ENCODE measurements around the gene TJP3. TPM values are rescaled to one million over a fixed set of nuclear protein-coding genes. Genes with fewer than 3 reads are reported as not detected.
"Not testable (repeated sequence)": the region's sequence is repeated elsewhere in the genome, so short reads cannot be mapped to it uniquely, and the experiment has no call there.

The TJP3 gene
- total and polyA plus RNA-seq, 10 of the 15 experiments (the other 5 are each of a cell fraction or from before 2014, with no cell fraction given): 0.04 to 1.2 (median 0.29) TPM; not detected in 6

DNA sequence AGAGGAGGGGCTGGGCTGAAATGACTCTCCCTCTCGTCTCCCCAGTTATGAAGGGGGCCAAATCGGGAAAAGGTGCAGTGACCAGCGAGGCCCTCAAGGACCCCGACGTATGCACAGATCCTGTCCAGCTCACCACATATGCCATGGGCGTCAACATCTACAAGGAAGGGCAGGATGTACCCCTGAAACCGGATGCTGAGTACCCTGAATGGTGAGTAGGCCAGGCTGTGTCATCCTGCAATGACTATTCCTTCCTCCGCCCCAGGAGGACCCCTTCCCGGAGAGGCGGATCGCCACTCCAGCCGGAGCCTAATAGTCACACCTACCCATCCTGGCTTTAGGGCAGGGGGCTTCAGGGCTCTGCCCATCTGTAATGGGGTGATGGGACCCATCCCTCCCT is 56.9 kb downstream of the TJP3 start:
- ChIA-PET RAD21 (ENCODE audit: unreplicated experiment) (no interaction called here), POLR2A (no interaction called here), CTCF (no interaction called here), SMC1A (ENCODE audit: uncharacterized antibody, unreplicated experiment) (no interaction called here)
- Histone ChIP-seq H3K27me3 (replicated peaks in 1 of 2; ENCODE audit: control insufficient read depth in 2 of 2, insufficient read depth in 2 of 2, low read length in 1 of 2) (no peaks in the 10 kb centered on the region), H3K9me3 (replicated peaks; ENCODE audit: control insufficient read depth, insufficient read depth, low read length) (no peaks in the 10 kb centered on the region), H3K27ac (ENCODE audit: control insufficient read depth, insufficient read depth) (no peak overlapping the region), H3K4me2 (ENCODE audit: control insufficient read depth, insufficient read depth) (no peak overlapping the region), H3K4me1 (ENCODE audit: control insufficient read depth, insufficient read depth, low read length) (peaks cover 4% of the 10 kb centered on the region; the same call in 1 of the 2 replicates), H3K79me2 (ENCODE audit: control insufficient read depth, insufficient read depth, low read length) (peaks cover 17% of the 10 kb centered on the region), H2AFZ (ENCODE audit: control insufficient read depth, low read depth, low read length) (no peak overlapping the region), H4K20me1 (ENCODE audit: control insufficient read depth, insufficient read depth) (no peaks in the 10 kb centered on the region), H3K9ac (ENCODE audit: control insufficient read depth, insufficient read depth, low read length) (no peak overlapping the region), H3K4me3 (no peak overlapping the region), H3K36me3 (ENCODE audit: control insufficient read depth in 2 of 2, insufficient read depth in 2 of 2, low read length in 1 of 2) (peaks cover 0 to 18% of the 10 kb centered on the region in 2 experiments; a peak in 2 of 4 replicates)
- DNase-seq (ENCODE audit: low read depth, low spot score): no peak
- no TSS peak for BruUV-seq (replicated peaks)
- intact Hi-C loops (cut with micrococcal nuclease; ENCODE audit: unreplicated experiment): no loop called here
- in situ Hi-C loops (cut with MboI): no loop called here
- 89% methylated on average over 12 of the region's 12 CpGs for WGBS (ENCODE audit: insufficient coverage, insufficient replicate concordance, low lambda C conversion rate, missing lambda C conversion rate)
- no peak for ATAC-seq
- TF ChIP-seq NFXL1 (IDR thresholded peaks at IDR 0.05; ENCODE audit: borderline replicate concordance): no peak
- no peak for TF ChIP-seq PAX8 (IDR thresholded peaks at IDR 0.05)
- TF ChIP-seq CBX3 (IDR thresholded peaks at IDR 0.05; ENCODE audit: borderline replicate concordance, low read depth): no peak
- TF ChIP-seq ZNF274 (IDR thresholded peaks at IDR 0.05; ENCODE audit: insufficient read depth, insufficient read length): no peak
- no peak for TF ChIP-seq LARP7 (IDR thresholded peaks at IDR 0.05)
- TF ChIP-seq, protein P1, sequence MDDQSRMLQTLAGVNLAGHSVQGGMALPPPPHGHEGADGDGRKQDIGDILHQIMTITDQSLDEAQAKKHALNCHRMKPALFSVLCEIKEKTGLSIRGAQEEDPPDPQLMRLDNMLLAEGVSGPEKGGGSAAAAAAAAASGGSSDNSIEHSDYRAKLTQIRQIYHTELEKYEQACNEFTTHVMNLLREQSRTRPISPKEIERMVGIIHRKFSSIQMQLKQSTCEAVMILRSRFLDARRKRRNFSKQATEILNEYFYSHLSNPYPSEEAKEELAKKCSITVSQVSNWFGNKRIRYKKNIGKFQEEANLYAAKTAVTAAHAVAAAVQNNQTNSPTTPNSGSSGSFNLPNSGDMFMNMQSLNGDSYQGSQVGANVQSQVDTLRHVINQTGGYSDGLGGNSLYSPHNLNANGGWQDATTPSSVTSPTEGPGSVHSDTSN (IDR thresholded peaks at IDR 0.05; ENCODE audit: insufficient replicate concordance, low read depth, low read length): no peak
- TF ChIP-seq, protein P2, sequence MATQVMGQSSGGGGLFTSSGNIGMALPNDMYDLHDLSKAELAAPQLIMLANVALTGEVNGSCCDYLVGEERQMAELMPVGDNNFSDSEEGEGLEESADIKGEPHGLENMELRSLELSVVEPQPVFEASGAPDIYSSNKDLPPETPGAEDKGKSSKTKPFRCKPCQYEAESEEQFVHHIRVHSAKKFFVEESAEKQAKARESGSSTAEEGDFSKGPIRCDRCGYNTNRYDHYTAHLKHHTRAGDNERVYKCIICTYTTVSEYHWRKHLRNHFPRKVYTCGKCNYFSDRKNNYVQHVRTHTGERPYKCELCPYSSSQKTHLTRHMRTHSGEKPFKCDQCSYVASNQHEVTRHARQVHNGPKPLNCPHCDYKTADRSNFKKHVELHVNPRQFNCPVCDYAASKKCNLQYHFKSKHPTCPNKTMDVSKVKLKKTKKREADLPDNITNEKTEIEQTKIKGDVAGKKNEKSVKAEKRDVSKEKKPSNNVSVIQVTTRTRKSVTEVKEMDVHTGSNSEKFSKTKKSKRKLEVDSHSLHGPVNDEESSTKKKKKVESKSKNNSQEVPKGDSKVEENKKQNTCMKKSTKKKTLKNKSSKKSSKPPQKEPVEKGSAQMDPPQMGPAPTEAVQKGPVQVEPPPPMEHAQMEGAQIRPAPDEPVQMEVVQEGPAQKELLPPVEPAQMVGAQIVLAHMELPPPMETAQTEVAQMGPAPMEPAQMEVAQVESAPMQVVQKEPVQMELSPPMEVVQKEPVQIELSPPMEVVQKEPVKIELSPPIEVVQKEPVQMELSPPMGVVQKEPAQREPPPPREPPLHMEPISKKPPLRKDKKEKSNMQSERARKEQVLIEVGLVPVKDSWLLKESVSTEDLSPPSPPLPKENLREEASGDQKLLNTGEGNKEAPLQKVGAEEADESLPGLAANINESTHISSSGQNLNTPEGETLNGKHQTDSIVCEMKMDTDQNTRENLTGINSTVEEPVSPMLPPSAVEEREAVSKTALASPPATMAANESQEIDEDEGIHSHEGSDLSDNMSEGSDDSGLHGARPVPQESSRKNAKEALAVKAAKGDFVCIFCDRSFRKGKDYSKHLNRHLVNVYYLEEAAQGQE (IDR thresholded peaks at IDR 0.05; ENCODE audit: low read depth, low read length): no peak
- no peak for TF ChIP-seq ZNF217 (IDR thresholded peaks at IDR 0.05)
- TF ChIP-seq TCF12 (IDR thresholded peaks at IDR 0.05; ENCODE audit: low read depth, low read length): no peak
- TF ChIP-seq TCF7 (IDR thresholded peaks at IDR 0.05; ENCODE audit: borderline replicate concordance): no peak
- TF ChIP-seq ESRRA (IDR thresholded peaks at IDR 0.05; ENCODE audit: low read length): no peak
- no peak for TF ChIP-seq EP300 (IDR thresholded peaks at IDR 0.05; ENCODE audit: borderline replicate concordance in 1 of 2, control insufficient read depth in 1 of 2, low read depth in 2 of 2, low read length in 2 of 2)
- no peak for FAIRE-seq

DNA sequence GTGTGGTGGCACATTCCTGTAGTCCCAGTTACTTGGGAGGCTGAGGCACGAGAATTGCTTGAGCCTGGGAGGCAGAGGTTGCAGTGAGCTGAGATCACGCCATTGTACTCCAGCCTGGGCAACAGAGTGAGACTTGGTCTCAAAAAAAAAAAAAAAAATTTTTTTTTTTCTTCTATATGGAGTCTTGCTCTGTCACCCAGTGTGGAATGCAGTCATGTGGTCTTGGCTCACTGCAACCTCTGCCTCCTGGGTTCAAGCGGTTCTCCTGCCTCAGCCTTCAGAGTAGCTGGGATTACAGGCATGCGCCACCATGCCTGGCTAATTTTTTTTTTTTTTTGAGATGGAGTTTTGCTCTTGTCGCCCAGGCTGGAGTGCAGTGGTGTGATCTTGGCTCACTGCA is 57.6 kb downstream of the TJP3 start:
- H4K20me1 ChIP-seq (ENCODE audit: control insufficient read depth, insufficient read depth); DNase-seq (ENCODE audit: low read depth, low spot score); H3K4me2 ChIP-seq (ENCODE audit: control insufficient read depth, insufficient read depth); BruUV-seq (replicated peaks); H3K9me3 ChIP-seq (replicated peaks; ENCODE audit: control insufficient read depth, insufficient read depth, low read length); H2AFZ ChIP-seq (ENCODE audit: control insufficient read depth, low read depth, low read length); ATAC-seq; FAIRE-seq; H3K4me3 ChIP-seq; H3K4me1 ChIP-seq (ENCODE audit: control insufficient read depth, insufficient read depth, low read length); H3K27ac ChIP-seq (ENCODE audit: control insufficient read depth, insufficient read depth); SMC1A ChIA-PET (ENCODE audit: uncharacterized antibody, unreplicated experiment); CTCF ChIA-PET; H3K27me3 ChIP-seq (replicated peaks in 1 of 2; ENCODE audit: control insufficient read depth in 2 of 2, insufficient read depth in 2 of 2, low read length in 1 of 2); in situ Hi-C loops (cut with MboI); RAD21 ChIA-PET (ENCODE audit: unreplicated experiment); intact Hi-C loops (cut with micrococcal nuclease; ENCODE audit: unreplicated experiment); H3K9ac ChIP-seq (ENCODE audit: control insufficient read depth, insufficient read depth, low read length): not testable (repeated sequence)
- Histone ChIP-seq H3K79me2 (ENCODE audit: control insufficient read depth, insufficient read depth, low read length) (peaks cover 15% of the 10 kb centered on the region), H3K36me3 (ENCODE audit: control insufficient read depth in 2 of 2, insufficient read depth in 2 of 2, low read length in 1 of 2) (peaks cover 0 to 18% of the 10 kb centered on the region in 2 experiments; a peak in 2 of 4 replicates)
- POLR2A ChIA-PET: interaction anchor here (0.6 kb wide), 1 partner anchor 859 kb away, joined by 8 read pairs; no protein-coding TSS in a partner anchor
- WGBS (ENCODE audit: insufficient coverage, insufficient replicate concordance, low lambda C conversion rate, missing lambda C conversion rate): 98% methylated on average over 5 of the region's 5 CpGs

Data from GM12878 (cell line).